IPS DF 6.9 (cell line): ENCODE data around the gene FAM185A.

ENCODE experiments used
- DNase-seq: peaks from one replicate; pipeline ENCODE4 v3.0.0-alpha.2; 2013; ENCODE audit warnings: low read depth, low spot score
- H3K27ac ChIP-seq: one replicate; pipeline ENCODE4 v1.5.1; 2013; ENCODE audit warnings: low read length, control low read depth
- H3K27me3 ChIP-seq: 2 replicates; pipeline ENCODE4 v1.6.1; 2013; ENCODE audit warnings: mild to moderate bottlenecking, low read length; ENCODE audit not compliant: control insufficient read depth, insufficient read depth
- H3K36me3 ChIP-seq: 2 replicates; pipeline ENCODE4 v1.6.1; 2013; ENCODE audit warnings: low read length; ENCODE audit not compliant: control insufficient read depth, insufficient read depth
- H3K4me1 ChIP-seq: 2 replicates; pipeline ENCODE4 v1.6.1; 2013; ENCODE audit warnings: low read length; ENCODE audit not compliant: control insufficient read depth, insufficient read depth
- H3K4me3 ChIP-seq: 2 replicates; pipeline ENCODE4 v1.5.1; 2013; ENCODE audit warnings: mild to moderate bottlenecking, low read length
- H3K9me3 ChIP-seq: 2 replicates; pipeline ENCODE4 v1.6.1; 2013; ENCODE audit warnings: low read length, inconsistent platforms; ENCODE audit not compliant: control insufficient read depth, insufficient read depth
- whole genome bisulfite sequencing: extraction: QIAGEN DNeasy Blood & Tissue Kit; methylation state at CpG from one replicate; pipeline ENCODE4 v1.1.7; 2013; ENCODE audit warnings: mixed read lengths, missing lambda C conversion rate; ENCODE audit not compliant: insufficient read length, insufficient coverage; 5-methylcytosine and 5-hydroxymethylcytosine counted together

The FAM185A gene

GRCh38 chr7:102843850-102844249, 95.1 kb downstream of the FAM185A start:
- H3K27me3 ChIP-seq, result no peaks in the 10 kb centered on the region
- H3K4me3 ChIP-seq, result no peak overlapping the region
- no peaks in the 10 kb centered on the region for H3K4me1 ChIP-seq
- DNase-seq, result no peak
- no peaks in the 10 kb centered on the region for H3K36me3 ChIP-seq
- no CpG with 5 or more reads among the region's 3 CpGs for WGBS
- H3K9me3 ChIP-seq, result no peaks in the 10 kb centered on the region
- H3K27ac ChIP-seq, result no peak overlapping the region

GRCh38 chr7:102845346-102845745, 96.5 kb downstream of the FAM185A start:
- H3K4me1 ChIP-seq, result no peaks in the 10 kb centered on the region
- no peak overlapping the region for H3K4me3 ChIP-seq
- DNase-seq, result no peak
- H3K27me3 ChIP-seq, result no peaks in the 10 kb centered on the region
- H3K27ac ChIP-seq, result no peak overlapping the region
- H3K9me3 ChIP-seq, result no peaks in the 10 kb centered on the region
- no CpG with 5 or more reads among the region's 2 CpGs for WGBS
- no peaks in the 10 kb centered on the region for H3K36me3 ChIP-seq

GRCh38 chr7:102849079-102849478, 100.3 kb downstream of the FAM185A start:
- no peak overlapping the region for H3K4me3 ChIP-seq
- no CpG with 5 or more reads among the region's 5 CpGs for WGBS

GRCh38 chr7:102849538-102849937, 100.7 kb downstream of the FAM185A start:
- Histone ChIP-seq H3K4me1 (no peaks in the 10 kb centered on the region), H3K36me3 (no peaks in the 10 kb centered on the region), H3K4me3 (no peak overlapping the region), H3K27me3 (no peaks in the 10 kb centered on the region), H3K9me3 (no peaks in the 10 kb centered on the region), H3K27ac (no peak overlapping the region)
- no peak for DNase-seq
- no CpG with 5 or more reads among the region's 3 CpGs for whole genome bisulfite sequencing

More at GRCh38 chr7:102849079-102849478, 100.3 kb downstream of the FAM185A start:
- no peaks in the 10 kb centered on the region for H3K27me3 ChIP-seq
- no peaks in the 10 kb centered on the region for H3K9me3 ChIP-seq
- no peak for DNase-seq
- no peaks in the 10 kb centered on the region for H3K36me3 ChIP-seq
- no peaks in the 10 kb centered on the region for H3K4me1 ChIP-seq
- no peak overlapping the region for H3K27ac ChIP-seq

GRCh38 chr7:102856036-102856435, 107.2 kb downstream of the FAM185A start:
- no peak overlapping the region for H3K27ac ChIP-seq
- DNase-seq, result no peak

More at GRCh38 chr7:102856036-102856435, 107.2 kb downstream of the FAM185A start:
- H3K9me3 ChIP-seq, result no peaks in the 10 kb centered on the region
- H3K4me1 ChIP-seq, result 0 out of 2 replicates have a peak, but pooled peaks cover 3% of the 10 kb centered on the region
- H3K4me3 ChIP-seq, result no peak overlapping the region
- H3K27me3 ChIP-seq, result no peaks in the 10 kb centered on the region; the same call in 1 of the 2 replicates
- no peaks in the 10 kb centered on the region for H3K36me3 ChIP-seq
